HT-29 (cell line): ENCODE measurements around the gene ZNF26. TPM values are rescaled to one million over a fixed set of nuclear protein-coding genes. Genes with fewer than 3 reads are reported as not detected.

Experiments
- DNase-seq: peaks from one replicate; pipeline ENCODE4 v3.0.0-alpha.2; 2015; ENCODE audit warnings: low spot score
- small RNA-seq: library from RNA; depleted of rRNA; stranded (forward); fragments of <200 nt; gene quantifications from one replicate; pipeline ENCODE3, GENCODE V24; 2014
- total RNA-seq: library from RNA; depleted of rRNA; stranded (reverse); fragments of >200 nt; shearing (Covaris generic); gene quantifications from 2 replicates; pipeline ENCODE4 v1.2.3, GENCODE V29; 2014; rRNA removed

Gene ZNF26
- total RNA-seq, 1 experiment from 2014 or later, result 21.4 TPM

DNA sequence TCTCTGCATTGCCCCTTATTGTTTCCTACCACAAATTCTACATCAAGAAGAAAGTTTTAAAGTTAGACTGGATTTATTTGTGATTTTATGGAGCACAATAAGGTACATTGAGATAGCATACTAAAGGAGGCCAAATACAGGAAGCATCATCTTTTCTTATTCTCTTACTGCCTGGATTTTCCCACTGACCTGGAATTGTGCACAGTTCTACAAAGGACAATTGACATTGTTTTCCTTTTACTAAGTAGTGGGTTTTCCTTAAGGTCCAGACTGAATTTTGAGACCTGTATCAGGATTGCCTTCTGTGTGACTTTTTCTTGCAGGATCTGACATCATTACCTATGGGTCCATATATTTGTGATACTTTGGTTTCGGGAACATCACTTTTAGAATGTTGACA lies 75.8 kb downstream of the ZNF26 start:
- DNase-seq, result no peak

DNA sequence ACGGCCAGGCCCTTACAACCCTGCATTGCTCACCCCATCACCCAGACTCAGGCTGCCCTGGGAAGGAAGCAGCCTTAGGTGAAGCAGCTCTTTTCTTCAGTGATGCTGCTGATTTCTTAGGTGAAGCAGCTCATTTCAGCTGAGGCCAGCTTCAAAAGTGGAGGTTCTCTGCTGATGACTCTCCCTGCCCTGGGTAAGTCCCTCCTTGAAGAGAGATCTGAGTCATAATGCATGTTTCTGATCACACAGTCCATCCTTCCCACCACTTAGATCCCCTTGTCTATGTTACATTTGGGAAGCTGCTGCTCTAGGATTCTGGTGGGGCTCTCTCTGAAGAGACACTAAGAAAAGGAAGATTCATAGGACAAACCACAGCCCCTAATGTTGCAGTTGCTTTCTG lies 77.4 kb downstream of the ZNF26 start:
- DNase-seq, result no peak

DNA sequence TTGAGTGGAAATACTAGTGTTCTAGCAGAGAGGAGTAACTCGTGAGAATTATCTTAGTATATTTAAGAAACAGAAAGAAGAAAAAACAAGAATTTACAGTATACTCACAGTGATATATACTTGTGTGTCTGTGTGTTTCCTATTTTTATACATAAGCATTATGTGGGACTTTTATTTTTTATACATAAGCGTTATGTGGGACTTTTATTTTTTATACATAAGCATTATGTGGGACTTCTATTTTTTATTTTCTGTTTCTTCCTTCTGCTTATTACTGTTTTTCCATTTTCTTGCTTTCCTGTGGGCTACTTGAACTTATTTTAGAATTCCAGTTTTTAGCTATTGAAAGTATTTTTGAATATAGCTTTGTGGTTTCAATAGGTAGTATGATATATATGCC lies 87.7 kb downstream of the ZNF26 start:
- no peak for DNase-seq

Small RNA genes lying within 50 kb of the gene (small RNA-seq; reads per million reads assigned to genes)
- 0.36 reads per million for gene RNU4ATAC12P

Other genes starting within 250 kb of the ZNF26 start
- gene ANKLE2, start 224.5 kb upstream of the ZNF26 start, total RNA-seq, result 57.4 and 67.6 TPM in 2 replicates
- 74.3 and 81.6 TPM in 2 replicates for gene GOLGA3, start 157.5 kb upstream of the ZNF26 start, total RNA-seq
- gene CHFR, start 98.8 kb upstream of the ZNF26 start, total RNA-seq, result 7.8 and 8.0 TPM in 2 replicates
- gene ZNF605, start 30.1 kb upstream of the ZNF26 start, total RNA-seq, result not detected in 2 replicates
- gene ZNF84, start 51.1 kb downstream of the ZNF26 start, total RNA-seq, result 4.5 and 5.9 TPM in 2 replicates
- 9.8 and 15.1 TPM in 2 replicates for gene ZNF140, start 94.6 kb downstream of the ZNF26 start, total RNA-seq
- 0.50 and 0.61 TPM in 2 replicates for gene ZNF891, start 143.9 kb downstream of the ZNF26 start, total RNA-seq
- gene ZNF10, start 144.3 kb downstream of the ZNF26 start, total RNA-seq, result 1.2 and 2.5 TPM in 2 replicates
- gene ZNF268, start 195.1 kb downstream of the ZNF26 start, total RNA-seq, result 8.9 and 21.8 TPM in 2 replicates
- not detected in 2 replicates for gene ANHX, start 249.5 kb downstream of the ZNF26 start, total RNA-seq